Amniotic stem cell (primary cell): ENCODE results near the gene EDDM3A.

ENCODE experiments used
- DNase-seq: peaks from one replicate; lab custom pipeline; 2025; lab: John Stamatoyannopoulos, UW

EDDM3A gene

DNA sequence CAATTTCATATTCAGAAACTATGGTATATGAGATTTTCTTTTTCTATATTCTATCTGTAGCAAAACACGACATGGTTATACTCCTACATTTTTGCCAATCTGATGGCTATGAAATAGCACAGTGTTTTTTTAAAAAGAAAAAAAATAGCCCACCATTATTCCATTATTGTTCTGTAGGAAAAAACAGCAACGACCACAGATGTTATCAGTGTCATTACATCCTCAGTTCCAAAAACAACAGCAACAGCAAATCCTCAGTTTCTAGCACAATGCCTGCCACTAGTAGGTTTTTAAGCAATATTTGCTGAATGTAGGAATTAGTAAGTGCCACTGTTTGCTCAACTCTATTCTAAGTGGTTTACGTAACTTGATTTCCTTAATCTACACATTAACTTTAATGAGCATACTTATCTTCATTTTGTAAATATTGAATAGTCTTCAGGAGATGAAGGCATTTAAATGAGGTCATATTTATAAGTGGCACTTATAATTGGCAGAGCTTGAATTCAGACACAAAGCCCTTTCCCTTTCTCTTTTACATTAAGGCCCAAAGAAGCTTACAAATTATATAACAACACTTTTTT, 43.6 kb downstream of the EDDM3A start:
- DNase-seq, result no peak

DNA sequence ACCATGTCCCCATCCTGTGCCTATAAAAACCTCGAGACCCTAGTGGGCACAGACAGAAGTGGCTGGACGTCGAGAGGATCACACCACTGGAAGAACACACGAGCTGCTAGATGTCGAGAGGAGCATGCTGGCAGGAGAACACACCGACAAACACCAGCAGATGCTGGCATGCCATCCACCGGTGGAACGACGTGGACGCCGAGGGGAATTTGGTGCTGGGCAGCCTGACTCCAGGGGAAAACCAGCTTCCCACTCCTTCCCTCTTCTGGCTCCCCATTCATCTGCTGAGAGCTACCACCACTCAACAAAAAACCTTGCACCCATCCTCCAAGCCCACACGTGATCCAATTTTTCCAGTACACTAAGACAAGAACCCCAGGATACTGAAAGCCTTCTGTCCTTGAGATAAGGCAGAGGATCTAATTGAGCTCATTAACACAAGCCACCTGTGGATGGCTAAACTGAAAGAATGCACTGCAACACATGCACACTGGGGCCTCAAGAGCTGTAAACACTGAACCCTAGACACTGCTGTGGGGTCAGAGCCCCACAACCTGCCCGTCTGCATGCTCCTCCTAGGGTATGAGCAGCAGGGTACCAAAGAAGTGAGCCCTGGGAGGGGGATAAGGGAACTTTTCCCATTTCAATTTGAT, 44.9 kb downstream of the EDDM3A start:
- DNase-seq, result no peak

DNA sequence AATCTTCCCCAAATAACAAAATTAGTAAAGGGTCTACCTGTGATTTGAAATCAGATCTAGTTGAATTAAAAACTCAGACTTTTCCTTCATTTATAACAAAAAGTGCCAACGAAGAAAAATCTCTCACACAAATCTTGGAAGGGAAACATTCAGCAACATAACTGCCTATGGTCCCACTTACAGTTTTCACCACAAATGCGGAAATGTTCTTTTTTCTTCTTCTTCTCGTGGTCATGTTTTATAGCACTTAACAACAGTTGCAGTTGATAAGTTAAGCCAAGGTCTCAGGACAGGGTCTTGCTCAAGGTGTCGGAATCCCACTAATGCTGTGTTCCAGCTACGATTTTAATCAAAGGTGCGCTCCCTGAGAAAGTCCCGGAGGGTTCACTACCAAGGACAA, 45.5 kb downstream of the EDDM3A start:
- no peak for DNase-seq

DNA sequence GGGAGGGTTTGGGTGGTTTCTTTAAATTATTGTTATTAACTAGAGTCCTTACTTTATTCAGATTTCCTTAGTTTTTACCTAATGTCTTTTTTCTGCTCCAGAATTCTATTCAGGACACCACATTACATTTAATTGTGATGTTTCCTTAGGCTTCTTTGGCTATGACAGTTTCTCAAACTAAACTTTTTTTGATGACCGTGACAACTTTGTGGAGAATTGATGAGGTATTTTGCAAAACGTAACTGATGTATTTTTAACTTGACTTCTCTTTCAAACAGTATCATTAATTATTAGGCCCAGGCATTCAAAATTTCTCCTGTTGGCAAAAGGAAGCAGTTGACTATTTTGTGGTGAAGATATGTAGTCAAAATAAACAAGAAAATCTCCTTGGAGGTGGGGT, 45.9 kb downstream of the EDDM3A start:
- DNase-seq, result no peak

DNA sequence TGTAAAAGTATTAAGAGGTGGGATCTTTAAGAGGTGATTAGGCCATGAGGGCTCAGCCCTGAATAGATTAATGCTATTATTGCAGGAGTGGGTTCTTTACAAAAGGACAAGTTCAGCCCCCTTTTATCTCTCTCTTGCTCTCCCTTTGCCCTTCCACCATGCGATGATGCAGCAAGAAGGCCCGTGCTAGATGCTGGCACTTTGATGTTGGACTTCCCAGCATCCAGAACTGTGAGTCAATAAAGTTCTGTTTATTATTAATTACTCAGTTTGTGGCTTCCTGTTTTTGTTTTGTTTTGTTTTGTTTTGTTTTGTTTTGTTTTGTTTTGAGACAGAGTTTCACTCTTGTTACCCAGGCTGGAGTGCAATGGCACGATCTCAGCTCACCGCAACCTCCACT, 46.9 kb downstream of the EDDM3A start:
- DNase-seq, result no peak

DNA sequence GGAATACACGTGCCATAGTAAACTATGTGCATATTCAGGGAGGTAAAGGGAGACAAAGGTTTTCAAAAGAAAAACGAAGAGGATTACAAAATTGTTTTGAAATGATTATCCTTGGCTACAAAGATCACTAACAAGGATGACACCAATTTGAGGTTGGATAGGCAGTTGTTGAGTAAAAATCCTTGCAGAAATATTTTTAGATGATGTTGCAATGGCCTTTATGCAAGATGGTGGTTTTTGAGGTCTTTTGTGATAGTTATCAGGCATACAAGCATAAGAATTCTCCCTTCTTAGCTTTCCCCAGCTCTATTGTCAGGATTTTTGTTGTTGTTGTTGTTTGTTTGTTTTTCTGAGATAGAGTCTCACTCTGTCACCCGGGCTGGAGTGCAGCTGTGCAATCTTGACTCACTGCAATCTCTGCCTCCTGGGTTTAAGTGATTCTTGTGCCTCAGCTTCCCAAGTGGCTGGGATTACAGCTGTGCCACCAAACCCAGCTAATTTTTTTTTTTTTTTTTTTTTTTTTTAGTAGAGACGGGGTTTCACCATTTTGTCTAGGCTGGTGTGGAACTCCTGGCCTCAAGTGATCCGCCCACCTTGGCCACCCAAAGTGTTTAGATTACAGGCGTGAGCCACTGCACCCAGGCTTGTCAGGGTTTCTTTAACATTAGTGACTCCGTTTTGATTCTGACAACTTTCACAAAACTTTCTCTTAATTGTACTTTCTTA, 49.1 kb downstream of the EDDM3A start:
- no peak for DNase-seq

DNA sequence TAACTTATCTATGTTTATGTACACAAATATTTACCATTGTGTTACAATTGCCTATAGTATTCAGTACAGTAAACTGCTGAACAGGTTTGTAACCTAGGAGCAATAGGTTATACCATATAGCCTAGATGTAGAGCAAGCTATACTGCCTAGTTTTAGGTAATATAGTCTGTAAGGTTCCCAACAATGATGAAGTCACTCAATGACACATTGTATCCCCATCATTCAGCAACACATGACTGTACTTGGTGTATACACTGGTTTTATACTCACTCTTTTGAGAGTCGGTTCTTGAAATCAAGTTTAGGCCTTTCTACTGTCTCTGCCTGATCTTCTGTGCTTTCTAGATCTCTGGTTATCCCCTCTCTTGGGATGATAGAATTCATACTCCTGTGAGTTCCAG, 51.5 kb downstream of the EDDM3A start:
- no peak for DNase-seq
